ENCODE data around the gene ARID5B. TPM values are rescaled to one million over a fixed set of nuclear protein-coding genes. Genes with fewer than 3 reads are reported as not detected.
"Not testable (repeated sequence)": the region's sequence is repeated elsewhere in the genome, so short reads cannot be mapped to it uniquely, and the experiment has no call there.

ARID5B gene
- polyA plus RNA-seq, 4 donors, result 45.0 to 57.3 (median 51.7) TPM

DNA sequence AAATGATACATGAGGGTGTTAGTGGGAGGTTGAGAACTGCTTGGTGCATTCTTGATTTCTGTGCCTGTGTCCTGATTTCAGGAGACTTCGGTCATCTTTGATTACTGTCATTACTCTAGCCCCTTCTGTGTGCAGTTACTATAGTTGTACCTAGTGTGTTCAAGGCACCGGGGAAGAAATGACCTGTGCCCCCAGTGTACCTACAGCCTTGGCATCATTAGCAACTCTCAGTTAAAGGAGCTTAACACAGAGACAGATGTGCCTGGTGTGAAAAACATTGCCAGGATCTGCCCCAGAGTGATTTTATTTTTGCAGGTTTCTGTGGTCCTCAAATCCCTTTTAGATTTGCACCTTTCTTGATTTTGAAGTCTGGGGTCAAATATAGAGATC is 62.2 kb downstream of the ARID5B start:
- no peak for DNase-seq (ENCODE audit: low read depth in 4 of 4, low spot score in 2 of 4)

DNA sequence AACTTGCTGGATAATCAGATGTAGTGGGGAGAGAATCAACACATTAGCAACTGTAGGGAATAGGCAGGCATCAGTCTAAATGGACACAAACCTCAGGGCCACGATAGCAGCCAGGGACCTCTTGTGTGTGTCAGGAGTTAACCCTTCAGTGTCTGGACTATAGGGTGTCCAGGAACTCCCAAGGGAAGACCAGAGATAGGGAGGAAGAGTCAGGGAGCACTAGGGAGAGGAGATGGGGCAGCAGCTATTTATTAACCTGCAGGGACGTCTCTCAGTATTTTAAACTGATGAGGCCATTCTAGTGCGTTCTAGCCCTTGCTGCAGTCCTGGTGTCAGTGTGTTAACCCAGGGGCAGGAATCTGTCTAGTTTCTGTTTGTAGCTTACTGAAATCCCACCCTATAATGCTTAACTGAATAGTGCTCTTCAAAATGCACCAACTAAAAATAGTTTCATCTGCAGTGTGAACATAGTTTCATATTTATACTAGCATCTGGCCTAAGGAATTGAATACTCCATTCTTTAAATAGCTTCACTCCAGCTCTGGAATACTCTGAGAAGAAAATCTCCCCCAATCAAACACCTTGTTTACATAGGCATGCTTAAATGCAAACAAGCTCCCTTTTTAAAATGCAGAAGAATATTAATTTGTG is 62.7 kb downstream of the ARID5B start:
- no peak for DNase-seq (ENCODE audit: low read depth in 4 of 4, low spot score in 2 of 4)

DNA sequence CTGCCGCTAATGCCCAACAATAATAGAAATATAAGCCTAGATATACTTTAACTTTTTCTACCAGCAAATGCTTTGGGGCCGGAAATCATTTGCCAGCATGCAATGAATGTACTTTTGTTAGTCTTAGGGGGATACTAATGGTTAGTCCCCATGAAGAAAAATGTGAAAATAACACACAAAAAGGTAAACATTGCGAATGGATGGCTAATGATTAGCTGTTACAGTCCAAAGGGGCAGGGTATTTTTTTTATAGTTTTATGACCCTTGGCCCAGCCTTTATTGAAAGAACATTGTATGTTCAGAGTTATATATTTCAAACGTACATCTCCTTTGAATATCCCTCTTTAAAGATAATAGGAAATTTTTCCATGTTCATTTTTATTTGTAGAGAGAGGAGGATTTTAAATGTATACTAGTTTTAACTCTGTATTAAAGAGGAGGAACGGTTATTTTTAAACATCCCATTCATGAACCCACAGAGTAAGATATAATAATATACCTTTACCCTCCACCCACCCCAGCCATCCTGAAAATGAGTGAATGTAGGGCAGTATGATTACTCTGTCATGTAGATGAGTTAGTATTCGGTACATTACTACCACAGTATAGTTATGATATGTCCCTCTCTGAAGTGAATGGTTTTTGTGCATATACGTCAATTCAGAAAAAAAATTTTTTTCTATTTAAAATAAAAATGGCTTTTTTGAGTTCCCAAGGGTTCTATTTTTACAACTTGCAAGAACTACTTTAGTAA is 63.6 kb downstream of the ARID5B start:
- no peak for DNase-seq (ENCODE audit: low read depth in 4 of 4, low spot score in 2 of 4)

DNA sequence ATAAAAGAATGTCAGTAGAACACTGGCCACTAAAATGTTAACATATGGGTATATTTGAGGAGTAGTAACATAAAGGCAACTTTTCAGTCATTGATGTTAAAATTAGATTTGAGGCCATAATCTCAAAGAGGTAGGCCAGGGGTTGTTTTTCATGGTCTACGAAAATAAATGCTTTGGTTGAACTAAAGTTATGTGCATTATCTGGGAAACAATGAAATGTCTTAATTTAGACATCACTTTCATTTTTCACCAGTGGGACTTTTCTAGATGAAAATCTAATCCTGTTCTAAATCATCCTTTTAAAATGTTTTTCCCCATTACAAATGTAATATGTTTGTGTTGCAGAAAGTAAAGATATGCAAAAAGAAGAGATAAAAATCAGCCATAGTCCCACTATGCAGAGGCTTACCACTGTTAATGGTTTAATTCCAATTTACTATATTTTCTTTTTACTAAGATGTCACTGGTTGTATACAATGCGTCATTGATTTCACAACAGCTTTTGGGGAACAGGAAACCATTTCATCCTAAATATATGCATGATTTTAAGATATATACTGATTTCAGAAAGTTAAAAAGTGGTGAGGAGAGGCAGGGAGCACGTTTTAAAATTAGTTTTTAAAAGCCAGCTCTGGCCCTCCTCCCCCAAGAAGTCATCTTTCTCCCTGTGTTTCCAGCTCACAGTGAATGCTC is 64.3 kb downstream of the ARID5B start:
- no peak for DNase-seq (ENCODE audit: low read depth in 4 of 4, low spot score in 2 of 4)

DNA sequence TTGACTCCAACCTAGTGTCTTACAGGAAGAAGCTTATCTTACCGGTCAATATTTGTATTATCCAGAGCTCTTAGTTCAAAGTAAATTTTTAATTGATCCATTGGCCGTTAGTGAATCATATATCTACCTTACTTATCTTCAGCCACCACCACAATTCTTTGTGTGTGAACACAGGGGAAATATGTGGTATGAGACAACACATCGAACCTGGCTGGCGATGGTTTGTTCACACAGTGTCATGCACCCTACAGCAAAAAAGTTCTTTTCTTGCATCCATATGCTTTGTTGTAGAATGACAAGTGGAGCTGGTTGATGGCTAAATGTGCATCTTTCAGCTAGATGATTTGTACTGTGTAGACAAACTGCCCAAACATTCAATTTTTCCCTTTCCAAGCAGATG is 65.8 kb downstream of the ARID5B start:
- no peak for DNase-seq (ENCODE audit: low read depth in 4 of 4, low spot score in 2 of 4)

DNA sequence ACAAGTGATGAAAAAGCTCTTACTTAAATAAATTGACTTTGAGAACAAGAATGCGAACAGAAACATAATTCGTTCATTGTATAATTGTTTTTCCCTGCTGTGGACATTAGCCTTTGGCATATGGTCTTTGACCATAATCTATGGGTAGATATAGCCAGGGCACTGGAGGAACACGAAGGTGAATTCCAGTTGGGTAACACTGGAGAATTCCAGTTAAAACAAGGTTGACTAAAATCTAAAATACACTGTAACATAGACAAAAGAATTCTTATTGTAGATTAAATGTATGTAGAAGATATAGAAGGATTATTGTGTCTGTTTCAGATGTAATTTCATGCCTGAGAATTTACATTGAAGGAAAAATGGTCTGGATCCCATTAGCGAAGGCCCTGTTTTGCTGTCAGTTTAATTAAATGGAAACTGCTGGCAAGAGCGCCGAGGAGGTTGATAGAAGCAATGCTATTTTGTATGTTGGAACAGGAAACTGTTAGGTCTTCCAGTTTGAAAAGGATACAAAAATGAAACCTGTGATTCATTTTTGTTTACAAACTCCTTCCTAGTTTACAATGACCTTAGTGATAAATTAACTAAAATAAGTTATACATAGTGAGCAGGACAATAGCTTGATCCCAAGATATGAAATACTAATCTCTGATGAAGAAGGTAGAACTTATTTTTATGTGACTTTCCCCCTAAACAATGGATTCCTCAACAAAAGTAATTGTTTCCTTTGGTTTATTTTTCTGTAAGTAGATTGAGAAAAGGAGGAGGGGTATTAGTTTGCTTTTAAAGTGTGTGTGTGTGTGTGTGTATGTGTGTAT is 68.9 kb downstream of the ARID5B start:
- DNase-seq (ENCODE audit: low read depth in 4 of 4, low spot score in 2 of 4), result no peak

DNA sequence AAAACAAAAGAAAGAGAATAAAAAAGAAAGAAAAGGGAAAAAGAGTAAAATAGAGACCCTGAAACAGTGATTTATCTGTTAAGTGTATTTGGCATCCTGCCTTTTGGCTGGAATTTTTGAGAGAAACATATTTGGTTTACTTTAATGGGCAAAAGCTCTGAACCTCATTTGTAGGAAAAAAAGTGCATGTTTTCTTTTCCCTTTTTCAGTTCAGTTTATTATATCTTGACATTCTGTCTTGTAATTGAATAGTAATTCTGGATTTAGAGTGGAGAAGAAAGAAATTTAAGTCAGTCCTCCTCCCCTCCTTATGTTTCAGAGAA is 69.5 kb downstream of the ARID5B start:
- no peak for DNase-seq (ENCODE audit: low read depth in 4 of 4, low spot score in 2 of 4)

DNA sequence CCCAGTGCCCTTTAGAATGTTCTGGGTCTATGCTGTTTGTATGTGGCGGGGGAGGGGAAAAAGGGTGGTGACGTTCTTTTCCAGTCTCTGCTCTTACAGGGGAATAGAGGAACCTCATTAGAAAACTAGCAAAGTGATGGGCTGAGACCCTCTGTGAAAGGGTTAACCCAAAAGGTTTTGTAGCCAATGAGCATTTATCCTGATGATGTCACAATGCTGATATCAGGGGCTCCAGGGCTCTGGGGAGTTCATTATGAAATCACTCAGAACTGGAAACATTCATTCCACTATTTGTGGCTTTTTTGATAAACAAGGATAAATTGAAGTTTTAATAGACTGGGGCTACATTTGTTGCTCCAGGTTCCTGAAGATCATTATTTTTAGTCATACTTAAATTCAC is 71.7 kb downstream of the ARID5B start:
- DNase-seq (ENCODE audit: low read depth in 4 of 4, low spot score in 2 of 4), result no peak

DNA sequence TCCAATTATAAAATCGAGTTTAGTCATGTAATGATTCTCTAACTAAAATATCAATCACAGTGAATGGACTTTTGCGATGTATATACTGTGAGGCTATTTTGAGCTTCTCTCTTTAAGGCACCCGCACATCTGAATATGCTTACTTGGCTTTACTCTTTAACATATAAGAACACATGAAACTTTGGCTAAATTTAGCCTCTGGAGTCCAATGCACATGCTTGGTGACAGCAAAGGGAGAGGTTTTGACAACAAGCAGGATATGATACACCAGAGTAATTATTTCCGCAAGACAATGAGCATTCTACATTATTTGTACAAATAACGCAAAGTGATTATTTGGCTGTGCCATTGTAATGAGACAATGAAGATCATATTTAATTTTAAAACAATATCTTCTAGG is 72.4 kb downstream of the ARID5B start:
- DNase-seq (ENCODE audit: low read depth in 4 of 4, low spot score in 2 of 4), result no peak

DNA sequence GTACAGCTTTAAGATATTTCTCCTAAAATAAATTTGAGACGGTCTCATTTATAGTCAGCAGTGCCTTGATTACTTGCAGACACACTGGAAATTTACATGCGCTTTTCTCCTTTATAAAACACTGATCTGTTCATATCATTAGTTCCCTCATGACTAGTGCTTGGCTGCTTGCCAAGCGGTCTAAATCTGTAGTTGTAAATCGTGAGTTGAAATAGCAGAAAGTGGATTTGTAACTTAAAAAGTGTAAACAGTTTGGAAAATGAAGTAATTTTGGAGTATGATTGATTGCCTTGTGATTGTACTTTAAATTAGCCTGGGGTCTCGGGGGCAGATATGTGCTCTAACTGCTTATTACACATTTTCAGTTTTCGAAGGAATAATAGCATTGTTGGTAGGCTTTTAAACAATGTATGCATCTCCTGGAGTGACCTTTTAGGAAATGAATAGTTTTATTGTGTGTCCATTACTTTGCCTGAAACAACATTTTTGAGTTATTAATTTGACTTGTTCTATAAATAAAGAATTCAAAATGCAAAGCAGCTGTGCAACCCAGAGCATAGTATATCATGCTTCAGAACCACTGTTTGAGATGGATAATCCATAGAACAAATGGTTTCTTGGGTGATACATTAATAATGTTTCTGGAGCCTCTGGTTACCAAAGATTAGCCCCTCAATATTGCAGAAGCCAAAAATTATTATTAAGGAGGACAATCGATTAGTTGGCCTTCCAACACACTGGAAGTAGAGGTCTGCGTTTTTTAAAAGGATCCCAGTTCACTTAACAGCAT is 73.3 kb downstream of the ARID5B start:
- peak in 3 of 4 donors; percentile 60 to 80 (median 62) for DNase-seq (ENCODE audit: low read depth in 4 of 4, low spot score in 2 of 4)

DNA sequence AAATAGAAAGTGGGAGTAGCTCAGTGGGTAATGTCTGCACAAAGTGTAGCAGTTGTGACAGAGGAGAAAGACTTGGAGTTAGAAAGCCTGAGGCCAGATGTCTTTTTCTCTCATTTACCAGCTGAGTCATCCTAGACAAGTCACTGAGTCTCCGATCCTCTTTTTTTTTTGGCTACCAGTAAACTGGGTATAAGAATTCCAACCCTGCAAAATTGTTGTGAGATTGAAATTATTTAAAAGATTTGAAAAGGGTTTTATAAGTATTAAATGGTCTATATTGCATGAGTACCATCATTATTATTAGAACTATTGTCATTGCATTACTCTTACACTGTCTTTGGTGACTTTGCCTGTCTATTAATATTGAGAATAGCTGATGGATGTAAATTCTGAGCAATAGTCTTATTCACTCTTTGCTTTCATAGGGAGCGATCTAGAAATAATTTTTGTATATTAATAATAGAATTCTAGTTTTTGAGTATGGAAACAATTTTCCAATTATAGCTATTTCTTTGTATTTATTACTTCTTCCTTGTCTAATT is 74.0 kb downstream of the ARID5B start:
- DNase-seq (ENCODE audit: low read depth in 4 of 4, low spot score in 2 of 4), result no peak

DNA sequence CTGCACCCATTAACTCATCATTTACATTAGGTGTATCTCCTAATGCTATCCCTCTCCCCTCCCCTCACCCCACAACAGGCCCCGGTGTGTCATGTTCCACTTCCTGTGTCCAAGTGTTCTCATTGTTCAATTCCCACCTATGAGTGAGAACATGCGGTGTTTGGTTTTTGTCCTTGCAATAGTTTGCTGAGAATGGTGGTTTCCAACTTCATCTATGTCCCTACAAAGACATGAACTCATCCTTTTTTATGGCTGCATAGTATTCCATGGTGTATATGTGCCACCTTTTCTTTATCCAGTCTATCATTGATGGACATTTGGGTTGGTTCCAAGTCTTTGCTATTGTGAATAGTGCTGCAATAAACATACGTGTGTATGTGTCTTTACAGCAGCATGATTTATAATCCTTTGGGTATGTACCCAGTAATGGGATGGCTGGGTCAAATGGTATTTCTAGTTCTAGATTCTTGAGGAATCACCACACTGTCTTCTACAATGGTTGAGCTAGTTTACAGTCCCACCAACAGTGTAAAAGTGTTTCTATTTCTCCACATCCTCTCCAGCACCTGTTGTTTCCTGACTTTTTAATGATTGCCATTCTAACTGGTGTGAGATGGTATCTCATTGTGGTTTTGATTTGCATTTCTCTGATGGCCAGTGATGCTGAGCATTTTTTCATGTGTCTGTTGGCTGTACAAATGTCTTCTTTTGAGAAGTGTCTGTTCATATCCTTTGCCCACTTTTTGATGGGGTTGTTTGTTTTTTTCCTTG is 75.6 kb downstream of the ARID5B start:
- DNase-seq (ENCODE audit: low read depth in 4 of 4, low spot score in 2 of 4), result not testable (repeated sequence)

DNA sequence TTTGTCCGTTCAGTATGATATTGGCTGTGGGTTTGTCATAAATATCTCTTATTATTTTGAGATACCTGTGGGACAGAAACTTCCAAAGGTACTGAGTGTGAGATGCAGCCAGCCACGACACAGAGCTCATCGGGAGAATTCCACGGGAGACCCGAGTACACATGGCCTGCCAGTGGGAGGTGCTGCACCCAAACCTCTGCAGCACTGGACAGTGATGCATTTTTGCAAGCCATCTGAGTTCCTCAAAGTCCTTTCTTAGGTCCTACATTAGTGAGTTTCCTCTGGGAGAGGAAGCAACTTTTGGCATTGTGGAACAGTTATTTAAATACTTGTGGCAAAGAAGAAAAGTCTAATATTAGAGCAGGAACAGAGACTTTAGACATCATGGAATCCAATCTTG is 77.5 kb downstream of the ARID5B start:
- no peak for DNase-seq (ENCODE audit: low read depth in 4 of 4, low spot score in 2 of 4)

DNA sequence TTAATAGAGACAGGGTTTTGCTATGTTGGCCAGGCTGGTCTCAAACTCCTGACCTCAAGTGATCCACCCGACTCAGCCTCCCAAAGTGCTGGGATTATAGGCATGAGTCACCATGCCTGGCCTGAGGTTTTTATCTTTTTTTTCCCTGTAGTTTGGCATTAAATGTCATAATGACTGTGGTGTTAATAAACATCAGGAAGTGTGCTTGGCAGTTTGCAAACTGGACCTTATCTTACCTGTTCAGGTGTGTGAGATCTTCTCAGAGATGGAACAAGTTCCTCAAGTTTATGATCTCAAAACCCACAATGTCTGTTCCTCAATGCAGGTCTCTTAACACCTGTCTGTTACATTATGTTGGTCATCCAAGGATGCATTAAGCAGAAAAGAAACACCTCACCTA is 80.0 kb downstream of the ARID5B start:
- DNase-seq (ENCODE audit: low read depth in 4 of 4, low spot score in 2 of 4), result no peak

DNA sequence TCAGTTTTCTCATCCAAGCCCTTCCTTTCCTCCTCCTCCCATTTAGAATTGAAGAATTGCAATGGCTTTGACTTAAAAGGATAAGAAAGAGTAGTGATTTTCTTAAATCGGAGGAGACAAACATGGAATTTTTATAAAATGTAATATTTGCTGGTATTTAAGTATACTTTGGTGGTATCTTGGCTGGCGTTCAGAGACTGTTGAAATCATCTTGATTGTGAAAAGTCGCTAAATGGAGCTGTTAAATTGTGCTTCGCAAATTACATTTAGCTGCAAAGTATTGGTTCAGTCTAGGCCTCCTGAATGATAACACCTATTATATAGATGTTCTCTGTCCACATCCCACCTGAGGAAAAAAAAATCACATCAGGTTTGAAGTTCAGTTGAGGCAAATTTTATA is 81.8 kb downstream of the ARID5B start:
- DNase-seq (ENCODE audit: low read depth in 4 of 4, low spot score in 2 of 4), result no peak

DNA sequence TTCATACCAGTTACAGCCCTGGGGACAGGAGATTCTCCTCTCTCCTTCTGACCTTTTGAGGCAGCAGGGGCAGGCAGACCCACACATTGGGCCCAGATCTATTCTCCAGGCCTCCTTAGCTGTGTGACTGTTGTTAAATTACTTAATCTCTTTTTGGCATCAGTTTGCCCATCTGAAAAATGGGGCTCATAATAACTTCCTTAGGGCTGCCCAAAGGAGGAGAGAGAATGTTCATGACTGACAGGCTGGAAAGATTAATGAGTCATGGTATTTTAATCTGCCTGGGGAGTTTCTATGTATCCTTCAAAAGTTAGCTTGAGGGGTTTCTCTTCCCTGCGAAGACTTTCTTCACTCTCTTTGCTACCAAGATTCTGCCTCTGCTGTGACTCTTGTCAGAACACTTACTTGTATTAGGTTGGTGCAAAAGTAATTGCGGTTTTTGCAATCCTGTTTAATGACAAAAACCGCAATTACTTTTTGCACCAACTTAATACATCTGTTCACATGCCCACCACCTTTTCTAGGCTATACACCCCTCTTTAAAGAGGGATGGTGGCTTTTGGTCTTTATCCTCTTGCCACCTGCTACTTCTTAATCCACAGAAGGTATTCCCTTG is 83.4 kb downstream of the ARID5B start:
- DNase-seq (ENCODE audit: low read depth in 4 of 4, low spot score in 2 of 4), result no peak

DNA sequence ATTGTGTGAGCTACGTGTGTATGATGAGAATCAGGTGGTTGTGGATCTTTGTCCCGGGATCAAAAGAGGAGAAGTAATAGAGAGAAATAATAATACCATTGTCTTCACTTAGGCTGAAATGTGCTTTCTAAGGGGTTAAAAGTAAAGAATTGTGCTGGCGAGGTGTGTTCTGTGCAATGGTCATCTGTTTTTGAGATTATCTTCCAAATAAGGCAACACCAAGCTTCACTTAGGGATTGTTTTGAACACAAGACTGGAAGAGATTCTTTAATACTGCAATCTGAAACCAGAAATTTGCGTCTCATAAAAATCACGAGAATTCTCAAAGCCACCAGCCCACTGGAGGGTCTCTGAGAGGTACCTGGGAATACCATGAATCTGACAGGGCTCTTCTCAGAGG is 84.2 kb downstream of the ARID5B start:
- no peak for DNase-seq (ENCODE audit: low read depth in 4 of 4, low spot score in 2 of 4)

DNA sequence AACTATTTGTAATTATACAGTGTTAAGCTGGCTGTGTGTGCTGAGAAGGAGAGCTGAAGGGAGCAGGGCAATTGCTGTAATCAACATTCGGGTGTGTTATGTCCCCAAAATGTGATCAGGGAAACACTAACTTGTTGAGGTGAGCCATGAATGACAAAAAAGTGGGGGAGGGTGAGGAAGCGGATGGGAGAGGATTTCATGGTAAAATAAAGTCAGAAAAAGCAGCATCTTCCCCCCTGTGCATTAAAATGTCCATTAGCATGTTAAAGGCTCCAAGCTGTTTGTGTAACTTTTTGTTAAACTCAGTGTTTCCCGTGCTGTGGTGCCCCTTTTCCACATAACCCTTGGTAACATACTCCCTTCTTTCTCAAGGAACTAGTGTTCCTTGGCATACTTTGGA is 84.9 kb downstream of the ARID5B start:
- DNase-seq (ENCODE audit: low read depth in 4 of 4, low spot score in 2 of 4), result no peak

All from left renal cortex interstitium (tissue), 4 donors.